ENCODE results near the gene H2AZ1.
A peak's percentile ranks its signal among the peaks of the same experiment; 100 is the strongest.

H2AZ1 gene

GRCh38 chr4:99949999-99950912 is at the start of gene H2AZ1:
H2AZ1 (minus strand) TSS chr4:99950275; CDS start chr4:99950170, 105 bp downstream.
- no peaks in the 10 kb centered on the region for H3K27me3 ChIP-seq (ENCODE audit: insufficient read depth, low read length, poor library complexity)
- peak within 1 kb of the TSS; percentile 69 to 73 for H3K4me3 ChIP-seq (ENCODE audit: low read depth in 1 of 2, low read length in 2 of 2)
- peak within 1 kb of the TSS; percentile 83 for H2AFZ ChIP-seq (ENCODE audit: low read depth, low read length)
- peaks cover 55% of the 10 kb centered on the region for H3K79me2 ChIP-seq (ENCODE audit: insufficient read depth, low read length)
- ATAC-seq (ENCODE audit: insufficient read depth, low read depth) (peak; percentile 74), DNase-seq (peak; percentile 99)
- peak within 1 kb of the TSS; percentile 96 for H3K27ac ChIP-seq (ENCODE audit: low read length)
- H3K9me3 ChIP-seq (ENCODE audit: insufficient read depth, low read length, severe bottlenecking) = no peaks in the 10 kb centered on the region
- H3K4me1 ChIP-seq (ENCODE audit: insufficient read depth, low read length) = peaks cover 41% of the 10 kb centered on the region
- peak within 1 kb of the TSS; percentile 93 for H3K9ac ChIP-seq (ENCODE audit: low read depth, low read length)
- peaks cover 29% of the 10 kb centered on the region for H3K36me3 ChIP-seq (ENCODE audit: insufficient read depth, low read length)
- H3K4me2 ChIP-seq (ENCODE audit: insufficient read depth, low read length) = peak within 1 kb of the TSS; percentile 91
- peaks cover 27% of the 10 kb centered on the region for H4K20me1 ChIP-seq (ENCODE audit: insufficient read depth, low read length)
- TF ChIP-seq EZH2 (IDR thresholded peaks at IDR 0.05; ENCODE audit: borderline replicate concordance, low read depth, low read length, severe bottlenecking) = no peak
- TF ChIP-seq, protein P1, sequence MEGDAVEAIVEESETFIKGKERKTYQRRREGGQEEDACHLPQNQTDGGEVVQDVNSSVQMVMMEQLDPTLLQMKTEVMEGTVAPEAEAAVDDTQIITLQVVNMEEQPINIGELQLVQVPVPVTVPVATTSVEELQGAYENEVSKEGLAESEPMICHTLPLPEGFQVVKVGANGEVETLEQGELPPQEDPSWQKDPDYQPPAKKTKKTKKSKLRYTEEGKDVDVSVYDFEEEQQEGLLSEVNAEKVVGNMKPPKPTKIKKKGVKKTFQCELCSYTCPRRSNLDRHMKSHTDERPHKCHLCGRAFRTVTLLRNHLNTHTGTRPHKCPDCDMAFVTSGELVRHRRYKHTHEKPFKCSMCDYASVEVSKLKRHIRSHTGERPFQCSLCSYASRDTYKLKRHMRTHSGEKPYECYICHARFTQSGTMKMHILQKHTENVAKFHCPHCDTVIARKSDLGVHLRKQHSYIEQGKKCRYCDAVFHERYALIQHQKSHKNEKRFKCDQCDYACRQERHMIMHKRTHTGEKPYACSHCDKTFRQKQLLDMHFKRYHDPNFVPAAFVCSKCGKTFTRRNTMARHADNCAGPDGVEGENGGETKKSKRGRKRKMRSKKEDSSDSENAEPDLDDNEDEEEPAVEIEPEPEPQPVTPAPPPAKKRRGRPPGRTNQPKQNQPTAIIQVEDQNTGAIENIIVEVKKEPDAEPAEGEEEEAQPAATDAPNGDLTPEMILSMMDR (IDR thresholded peaks at IDR 0.05; ENCODE audit: borderline replicate concordance, extremely low read depth, low read length, poor library complexity, severe bottlenecking) = peak; percentile 24

GRCh38 chr4:99998062-99998867 is 48.2 kb upstream of the H2AZ1 start:
- Histone ChIP-seq H3K36me3 (ENCODE audit: insufficient read depth, low read length) (no peaks in the 10 kb centered on the region), H3K27ac (ENCODE audit: low read length) (no peak overlapping the region), H3K9ac (ENCODE audit: low read depth, low read length) (no peak overlapping the region), H3K27me3 (ENCODE audit: insufficient read depth, low read length, poor library complexity) (no peaks in the 10 kb centered on the region), H3K4me3 (ENCODE audit: low read depth in 1 of 2, low read length in 2 of 2) (no peak overlapping the region), H3K79me2 (ENCODE audit: insufficient read depth, low read length) (no peaks in the 10 kb centered on the region), H3K4me1 (ENCODE audit: insufficient read depth, low read length) (no peaks in the 10 kb centered on the region), H3K9me3 (ENCODE audit: insufficient read depth, low read length, severe bottlenecking) (no peaks in the 10 kb centered on the region), H4K20me1 (ENCODE audit: insufficient read depth, low read length) (no peaks in the 10 kb centered on the region), H3K4me2 (ENCODE audit: insufficient read depth, low read length) (no peak overlapping the region), H2AFZ (ENCODE audit: low read depth, low read length) (no peak overlapping the region)
- TF ChIP-seq EZH2 (IDR thresholded peaks at IDR 0.05; ENCODE audit: borderline replicate concordance, low read depth, low read length, severe bottlenecking) = no peak
- TF ChIP-seq, protein P1 (IDR thresholded peaks at IDR 0.05; ENCODE audit: borderline replicate concordance, extremely low read depth, low read length, poor library complexity, severe bottlenecking) = peak; percentile 57
- ATAC-seq (ENCODE audit: insufficient read depth, low read depth) (no peak), DNase-seq (no peak)

DNA sequence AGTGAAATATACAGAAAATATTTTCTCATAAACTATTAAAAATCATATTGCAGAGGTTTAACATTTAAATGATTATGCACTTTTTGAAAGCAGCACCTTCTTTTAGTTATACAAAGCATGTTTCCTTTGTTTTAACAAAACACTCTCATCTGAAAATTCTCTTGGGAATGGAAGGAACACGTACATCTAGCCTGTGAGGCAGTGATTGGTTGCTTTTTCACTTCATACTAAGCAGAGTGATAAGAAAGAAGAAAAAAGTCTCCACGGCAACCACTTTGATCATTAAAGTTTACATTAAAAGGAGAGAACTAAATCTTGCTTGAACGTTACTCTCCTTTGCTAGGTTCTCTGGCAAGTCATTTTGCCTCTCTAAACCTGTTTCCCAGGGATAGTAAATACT is 41.7 kb upstream of the H2AZ1 start:
- Histone ChIP-seq H2AFZ (ENCODE audit: low read depth, low read length) (no peak overlapping the region), H3K27ac (ENCODE audit: low read length) (no peak overlapping the region)

More for the DNA sequence above, 41.7 kb upstream of the H2AZ1 start:
- no peak overlapping the region for H3K4me3 ChIP-seq (ENCODE audit: low read depth in 1 of 2, low read length in 2 of 2)
- no peaks in the 10 kb centered on the region for H3K27me3 ChIP-seq (ENCODE audit: insufficient read depth, low read length, poor library complexity)
- H3K36me3 ChIP-seq (ENCODE audit: insufficient read depth, low read length) = no peaks in the 10 kb centered on the region
- TF ChIP-seq, protein P1 (IDR thresholded peaks at IDR 0.05; ENCODE audit: borderline replicate concordance, extremely low read depth, low read length, poor library complexity, severe bottlenecking) = no peak
- no peak for TF ChIP-seq EZH2 (IDR thresholded peaks at IDR 0.05; ENCODE audit: borderline replicate concordance, low read depth, low read length, severe bottlenecking)
- H3K4me1 ChIP-seq (ENCODE audit: insufficient read depth, low read length) = no peaks in the 10 kb centered on the region
- H3K9ac ChIP-seq (ENCODE audit: low read depth, low read length) = no peak overlapping the region
- ATAC-seq (ENCODE audit: insufficient read depth, low read depth) = no peak
- H4K20me1 ChIP-seq (ENCODE audit: insufficient read depth, low read length) = no peaks in the 10 kb centered on the region
- no peak for DNase-seq
- H3K9me3 ChIP-seq (ENCODE audit: insufficient read depth, low read length, severe bottlenecking) = no peaks in the 10 kb centered on the region
- H3K79me2 ChIP-seq (ENCODE audit: insufficient read depth, low read length) = no peaks in the 10 kb centered on the region
- H3K4me2 ChIP-seq (ENCODE audit: insufficient read depth, low read length) = no peak overlapping the region
